HUES64 (cell line): ENCODE results near the gene UBASH3A.

Experiments used
- H3K27ac ChIP-seq: 2 replicates; pipeline ENCODE4 v1.7.0; 2013; ENCODE audit warnings: low read depth, low read length, inconsistent platforms
- H3K27me3 ChIP-seq: 2 replicates; pipeline ENCODE4 v1.6.1; 2013; ENCODE audit warnings: mild to moderate bottlenecking, low read length; ENCODE audit not compliant: insufficient read depth
- H3K36me3 ChIP-seq: 2 replicates; pipeline ENCODE4 v1.6.1; 2013; ENCODE audit warnings: mild to moderate bottlenecking, low read length; ENCODE audit not compliant: insufficient read depth
- H3K4me1 ChIP-seq: 2 replicates; pipeline ENCODE4 v1.6.1; 2013; ENCODE audit warnings: mild to moderate bottlenecking, low read length, moderate library complexity; ENCODE audit not compliant: insufficient read depth
- H3K4me3 ChIP-seq: 2 replicates; pipeline ENCODE4 v1.5.1; 2013; ENCODE audit warnings: mild to moderate bottlenecking, low read length, moderate library complexity
- H3K9ac ChIP-seq: 2 replicates; pipeline ENCODE4 v1.6.1; 2013; ENCODE audit warnings: mild to moderate bottlenecking, low read depth, low read length
- H3K9me3 ChIP-seq: 2 replicates; pipeline ENCODE4 v1.6.1; 2013; ENCODE audit warnings: low read depth, low read length; ENCODE audit not compliant: insufficient read depth
- WGBS: fragments of 150-250, 120-280 bp; methylation state at CpG from one replicate; pipeline ENCODE4 v1.1.7; 2013; ENCODE audit warnings: missing lambda C conversion rate; 5-methylcytosine and 5-hydroxymethylcytosine counted together

Gene UBASH3A

DNA sequence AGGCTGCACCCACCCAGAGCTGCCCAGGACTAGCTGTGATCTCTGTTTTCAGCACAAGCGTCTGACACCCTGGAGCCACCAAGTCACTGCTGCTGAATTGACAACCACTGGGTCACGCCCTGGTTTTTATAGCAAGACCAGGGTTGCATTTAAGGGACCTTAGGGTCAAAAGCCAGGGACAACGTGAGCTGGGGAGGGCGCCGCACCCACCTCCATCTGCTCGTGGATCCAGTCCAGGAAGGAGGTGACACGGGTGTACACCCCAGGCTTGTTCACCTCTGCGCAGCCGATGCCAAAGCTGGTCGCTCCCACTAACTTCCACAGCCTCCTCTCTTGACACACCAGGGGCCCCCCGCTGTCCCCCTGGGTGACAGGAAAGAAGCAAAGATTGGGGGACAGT lies 28.2 kb upstream of the UBASH3A start:
- Histone ChIP-seq H3K4me3 (no peak overlapping the region), H3K9ac (no peak overlapping the region)
- 85% methylated on average over 11 of the region's 11 CpGs for WGBS

DNA sequence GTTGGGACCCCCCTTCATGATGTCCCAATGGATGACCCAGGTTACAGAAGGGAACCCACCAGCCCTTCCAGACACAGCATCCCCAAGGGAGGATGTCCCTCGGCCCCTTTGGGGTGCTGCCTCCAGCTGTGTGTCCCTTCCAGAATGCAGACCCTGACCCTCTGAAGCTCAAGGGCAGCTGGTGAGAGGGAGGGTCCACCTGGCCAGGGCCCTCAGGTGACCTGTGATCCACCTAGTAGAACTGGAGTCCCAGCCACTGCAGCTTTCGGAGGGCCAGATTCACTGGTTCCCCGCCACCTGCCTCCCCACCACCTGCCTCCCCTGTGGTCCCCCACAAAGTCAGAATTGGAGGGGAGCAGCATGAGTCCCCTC lies 27.8 kb upstream of the UBASH3A start:
- peaks cover 6% of the 10 kb centered on the region; the same call in 1 of the 2 replicates for H3K27me3 ChIP-seq
- no peak overlapping the region for H3K4me3 ChIP-seq
- no peak overlapping the region for H3K27ac ChIP-seq
- no peaks in the 10 kb centered on the region for H3K36me3 ChIP-seq
- no peaks in the 10 kb centered on the region for H3K9me3 ChIP-seq
- WGBS = 87% methylated on average over 3 of the region's 3 CpGs
- no peak overlapping the region for H3K9ac ChIP-seq
- no peaks in the 10 kb centered on the region for H3K4me1 ChIP-seq

More for the DNA sequence above, 28.2 kb upstream of the UBASH3A start:
- no peak overlapping the region for H3K27ac ChIP-seq
- H3K9me3 ChIP-seq = no peaks in the 10 kb centered on the region
- H3K27me3 ChIP-seq = peaks cover 6% of the 10 kb centered on the region; the same call in 1 of the 2 replicates
- no peaks in the 10 kb centered on the region for H3K36me3 ChIP-seq
- H3K4me1 ChIP-seq = no peaks in the 10 kb centered on the region

DNA sequence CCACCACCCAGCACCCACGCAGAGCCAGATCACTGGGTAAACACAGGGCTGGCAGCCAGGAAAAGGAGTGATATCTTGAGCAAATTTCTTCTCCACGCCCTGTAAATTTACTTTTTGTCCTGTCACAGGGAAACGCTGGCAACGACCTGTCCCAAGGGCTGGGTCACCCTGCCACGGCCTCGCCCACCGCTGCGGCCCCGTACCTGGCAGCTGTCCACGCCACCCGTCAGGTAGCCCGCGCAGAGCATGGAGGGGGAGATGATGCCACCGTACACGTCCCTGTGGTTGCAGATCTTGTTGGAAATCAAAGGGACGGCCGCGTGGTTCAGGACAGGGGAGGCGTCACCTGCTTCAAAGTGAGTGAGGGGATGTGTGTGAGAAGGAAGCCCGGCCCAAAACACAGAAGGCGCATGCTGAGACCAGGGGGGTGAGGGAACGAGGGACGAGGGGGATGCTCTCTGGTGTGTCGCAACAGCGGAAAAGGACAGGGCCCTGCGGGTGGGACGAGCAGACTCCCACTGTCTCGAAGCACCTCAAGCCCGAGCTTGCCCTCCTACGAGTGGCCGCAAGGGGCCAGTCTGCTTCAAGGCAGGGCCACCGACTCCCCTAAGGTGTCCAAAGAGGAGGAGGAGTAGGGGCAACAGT lies 27.2 kb upstream of the UBASH3A start:
- no peak overlapping the region for H3K4me3 ChIP-seq
- H3K36me3 ChIP-seq = no peaks in the 10 kb centered on the region
- H3K9ac ChIP-seq = no peak overlapping the region
- no peak overlapping the region for H3K27ac ChIP-seq
- 92% methylated on average over 32 of the region's 32 CpGs for WGBS
- no peaks in the 10 kb centered on the region for H3K4me1 ChIP-seq
- H3K9me3 ChIP-seq = no peaks in the 10 kb centered on the region
- H3K27me3 ChIP-seq = peaks cover 6% of the 10 kb centered on the region; the same call in 1 of the 2 replicates

DNA sequence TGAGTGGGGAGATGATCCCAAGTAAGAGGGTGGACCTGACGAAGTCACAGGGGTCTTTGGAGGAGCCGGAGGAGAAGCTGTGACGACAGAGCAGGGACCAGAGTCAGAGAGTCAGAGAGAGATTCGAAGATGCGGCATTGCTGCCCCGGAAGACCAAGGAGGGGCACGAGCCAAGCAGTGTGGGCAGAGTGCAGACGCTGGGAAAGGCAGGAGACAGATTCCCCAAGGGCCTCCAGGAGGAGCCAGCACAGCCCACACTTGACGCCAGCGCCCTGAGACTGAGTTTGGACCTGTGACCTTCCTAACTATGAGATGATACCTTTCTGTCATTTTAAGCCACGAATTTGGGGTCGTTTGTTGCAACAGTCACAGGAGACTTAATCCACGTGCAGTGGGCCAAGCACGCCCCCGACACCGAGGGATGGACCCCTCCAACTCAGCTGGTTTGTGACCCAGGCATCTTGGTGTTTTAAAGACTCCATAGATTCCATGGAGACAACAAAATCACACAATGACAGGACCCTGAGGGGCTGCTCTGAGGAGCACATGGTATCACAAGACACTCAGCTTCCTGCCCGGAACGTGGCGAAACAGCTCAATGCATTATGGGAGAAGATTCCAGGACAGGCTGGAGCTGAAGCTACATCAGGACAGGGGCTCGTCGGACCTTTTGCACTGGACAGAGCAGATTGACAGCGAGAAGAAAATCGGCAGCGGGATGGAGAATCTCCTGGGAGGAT lies 26.3 kb upstream of the UBASH3A start:
- H3K4me1 ChIP-seq = no peaks in the 10 kb centered on the region
- H3K9me3 ChIP-seq = no peaks in the 10 kb centered on the region
- H3K4me3 ChIP-seq = no peak overlapping the region
- no peak overlapping the region for H3K27ac ChIP-seq
- no peaks in the 10 kb centered on the region for H3K36me3 ChIP-seq
- WGBS = 90% methylated on average over 24 of the region's 24 CpGs
- peaks cover 6% of the 10 kb centered on the region; the same call in 1 of the 2 replicates for H3K27me3 ChIP-seq
- no peak overlapping the region for H3K9ac ChIP-seq

DNA sequence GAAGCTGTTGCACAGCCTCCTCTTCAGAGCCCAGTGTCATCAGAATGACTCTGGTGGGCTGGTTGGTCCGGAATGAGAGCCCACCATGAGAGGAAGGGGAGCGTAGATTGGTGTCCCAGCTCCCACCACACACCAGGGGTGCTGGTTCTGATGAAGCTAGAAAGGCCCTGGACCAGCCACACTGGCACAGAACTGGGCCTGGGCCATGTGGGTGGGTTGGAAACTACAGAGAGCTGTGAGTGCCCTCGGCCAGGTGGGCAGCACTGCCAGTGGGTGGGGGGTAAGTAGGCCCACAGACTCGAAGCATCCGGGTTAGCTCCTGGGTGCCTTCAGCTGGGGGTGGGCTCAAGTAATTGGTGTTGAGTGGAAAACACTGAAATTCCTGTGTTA lies 25.8 kb upstream of the UBASH3A start:
- Histone ChIP-seq H3K36me3 (no peaks in the 10 kb centered on the region), H3K9ac (no peak overlapping the region), H3K27me3 (peaks cover 6% of the 10 kb centered on the region; the same call in 1 of the 2 replicates), H3K9me3 (no peaks in the 10 kb centered on the region), H3K4me1 (no peaks in the 10 kb centered on the region), H3K4me3 (no peak overlapping the region), H3K27ac (no peak overlapping the region)
- WGBS = 95% methylated on average over 5 of the region's 5 CpGs

DNA sequence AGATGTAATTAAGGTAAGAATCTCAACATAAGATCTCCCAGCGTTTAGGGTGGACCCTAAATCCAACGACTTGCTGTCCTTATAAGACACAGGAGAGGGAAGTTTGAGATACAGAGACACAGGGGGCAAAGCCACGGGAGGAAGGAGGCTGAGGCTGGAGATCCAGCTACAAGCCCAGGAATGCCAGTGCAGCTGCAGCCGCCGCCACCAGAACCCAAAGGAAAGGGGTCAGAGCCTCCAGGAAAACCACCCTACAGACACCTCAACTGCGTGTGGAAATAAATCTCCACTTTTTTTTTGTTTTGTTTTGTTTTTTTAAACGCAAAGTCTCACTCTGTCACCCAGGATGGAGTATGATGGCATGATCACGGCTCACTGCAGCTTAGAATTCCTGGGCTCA lies 25.3 kb upstream of the UBASH3A start:
- Histone ChIP-seq H3K4me1 (no peaks in the 10 kb centered on the region), H3K4me3 (no peak overlapping the region), H3K27me3 (peaks cover 6% of the 10 kb centered on the region; the same call in 1 of the 2 replicates), H3K9ac (no peak overlapping the region), H3K36me3 (no peaks in the 10 kb centered on the region), H3K27ac (no peak overlapping the region), H3K9me3 (no peaks in the 10 kb centered on the region)
- 86% methylated on average over 8 of the region's 8 CpGs for WGBS

DNA sequence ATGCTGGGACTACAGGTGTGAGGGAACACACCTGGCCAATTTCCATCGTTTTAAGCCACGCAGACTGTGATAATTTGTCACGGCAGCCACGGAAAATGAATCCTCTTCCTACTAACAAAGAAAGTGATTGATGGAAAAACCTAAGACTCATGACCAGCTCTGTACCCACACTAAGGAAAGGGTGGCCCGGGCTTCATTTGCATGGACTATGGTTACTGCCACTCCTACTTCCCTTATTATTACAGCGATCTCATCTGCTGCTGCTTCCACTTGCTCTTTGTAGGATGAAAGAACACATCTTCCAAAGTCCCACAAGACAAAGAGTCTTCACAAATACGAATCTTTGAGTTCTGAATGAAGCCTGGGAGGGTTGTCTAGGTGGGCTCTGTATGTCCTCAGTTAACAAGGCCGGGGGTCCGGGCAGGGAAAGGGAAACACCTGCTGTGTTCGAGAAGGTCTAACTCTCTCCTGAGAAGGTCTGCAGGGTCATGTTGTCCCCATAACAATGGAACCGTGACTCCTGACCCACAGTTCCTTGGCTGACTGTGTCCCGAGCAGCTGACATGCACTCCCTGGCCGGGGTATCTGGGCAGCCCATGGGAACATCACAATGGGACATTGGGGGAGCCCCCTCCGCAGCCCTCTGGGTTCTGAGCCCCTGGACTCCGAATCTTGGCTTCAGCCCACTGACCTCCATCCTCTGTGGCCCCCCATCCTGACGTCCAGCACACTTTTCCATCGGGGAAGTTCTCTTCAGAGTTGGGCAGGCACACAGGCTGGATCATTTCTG lies 24.1 kb upstream of the UBASH3A start:
- H3K27me3 ChIP-seq = 0 out of 2 replicates have a peak, but pooled peaks cover 3% of the 10 kb centered on the region
- no peaks in the 10 kb centered on the region for H3K9me3 ChIP-seq
- H3K4me1 ChIP-seq = no peaks in the 10 kb centered on the region
- H3K4me3 ChIP-seq = no peak overlapping the region
- no peaks in the 10 kb centered on the region for H3K36me3 ChIP-seq
- WGBS = 90% methylated on average over 17 of the region's 17 CpGs
- H3K27ac ChIP-seq = no peak overlapping the region
- H3K9ac ChIP-seq = no peak overlapping the region

DNA sequence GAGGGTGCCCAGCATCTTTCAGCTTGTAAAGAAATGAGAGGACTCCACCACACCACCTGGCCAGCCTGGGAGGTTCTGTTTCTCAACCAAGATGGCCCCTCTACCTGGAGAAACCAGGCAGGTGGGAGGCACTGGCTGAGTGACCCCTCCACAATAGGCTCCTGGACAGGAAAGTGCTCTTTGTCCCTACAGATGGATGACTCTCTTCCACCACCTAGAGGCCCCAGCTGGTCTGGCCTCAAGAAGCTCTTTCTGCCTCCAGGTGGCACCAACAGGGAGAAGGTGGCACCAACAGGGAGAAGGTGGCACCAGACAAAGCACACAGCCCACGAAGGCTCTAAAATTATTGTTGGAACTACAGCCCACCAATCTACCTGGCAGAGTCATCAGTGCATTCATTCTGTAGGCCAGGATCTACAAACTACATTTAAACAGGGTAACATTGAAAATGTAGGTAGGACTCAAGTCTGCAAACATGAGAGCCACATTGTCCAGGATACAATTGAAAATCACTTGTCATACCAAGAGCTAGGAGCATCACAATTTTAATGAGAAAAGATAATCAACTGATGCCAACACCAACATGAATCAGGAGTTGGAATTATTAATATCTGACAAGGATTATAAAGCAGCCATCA lies 22.2 kb upstream of the UBASH3A start:
- H3K9me3 ChIP-seq = no peaks in the 10 kb centered on the region
- no peaks in the 10 kb centered on the region for H3K27me3 ChIP-seq
- no peak overlapping the region for H3K9ac ChIP-seq
- WGBS = 26% methylated on average over 1 of the region's 1 CpG
- no peak overlapping the region for H3K27ac ChIP-seq
- no peak overlapping the region for H3K4me3 ChIP-seq
- H3K36me3 ChIP-seq = no peaks in the 10 kb centered on the region
- H3K4me1 ChIP-seq = no peaks in the 10 kb centered on the region

DNA sequence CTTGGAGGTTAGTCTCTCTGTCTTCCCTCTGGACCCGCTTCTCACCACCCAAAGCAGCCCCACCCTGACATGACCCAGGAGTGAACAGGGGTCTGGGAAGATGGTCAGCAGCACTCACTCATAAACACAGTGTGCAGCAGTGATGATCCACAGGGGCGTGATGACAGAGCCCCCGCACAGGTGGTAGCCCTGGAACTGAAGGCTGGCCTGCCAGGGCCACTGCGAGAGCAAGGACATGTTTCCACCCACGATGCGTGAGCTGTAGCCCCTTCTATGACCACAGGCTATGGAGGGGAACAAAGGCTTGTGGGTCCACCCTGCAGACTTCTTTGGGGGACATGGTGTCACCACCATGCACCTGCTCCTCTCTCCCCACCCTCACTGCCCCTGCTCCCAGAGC lies 20.8 kb upstream of the UBASH3A start:
- 93% methylated on average over 6 of the region's 6 CpGs for WGBS
- Histone ChIP-seq H3K4me1 (peaks cover 5% of the 10 kb centered on the region; the same call in 1 of the 2 replicates), H3K9ac (no peak overlapping the region), H3K27me3 (no peaks in the 10 kb centered on the region), H3K27ac (no peak overlapping the region), H3K4me3 (no peak overlapping the region), H3K9me3 (no peaks in the 10 kb centered on the region), H3K36me3 (no peaks in the 10 kb centered on the region)

DNA sequence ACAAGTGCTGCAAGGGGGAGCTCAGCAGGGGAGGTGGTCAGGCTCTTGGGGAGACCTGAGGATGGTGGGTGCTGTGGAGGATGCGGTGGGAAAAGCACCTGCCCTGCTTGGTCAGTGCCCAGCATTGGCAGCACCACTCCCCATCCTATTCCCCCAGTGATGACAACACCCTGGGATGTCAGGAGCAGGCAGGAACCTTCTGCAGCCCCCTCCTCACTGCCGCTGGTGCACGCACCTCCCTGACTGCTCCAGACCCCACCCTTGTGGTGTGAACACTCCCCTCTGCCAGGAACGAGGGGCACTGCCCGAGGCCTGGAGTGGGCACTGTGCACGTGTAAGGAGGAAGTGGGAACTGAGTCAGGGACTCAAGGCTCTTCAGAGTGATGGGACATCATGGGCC lies 20.4 kb upstream of the UBASH3A start:
- 85% methylated on average over 6 of the region's 6 CpGs for WGBS
- H3K9ac ChIP-seq = no peak overlapping the region
- no peaks in the 10 kb centered on the region for H3K9me3 ChIP-seq
- H3K36me3 ChIP-seq = no peaks in the 10 kb centered on the region
- H3K27ac ChIP-seq = no peak overlapping the region
- no peaks in the 10 kb centered on the region for H3K27me3 ChIP-seq
- H3K4me1 ChIP-seq = peaks cover 5% of the 10 kb centered on the region; the same call in 1 of the 2 replicates
- H3K4me3 ChIP-seq = no peak overlapping the region
